DMS53 treated with DMSO at 0.1 percent for 48 hours (cell line): Measurements from ENCODE around the gene KIAA1143.
A peak's percentile ranks its signal among the peaks of the same experiment; 100 is the strongest.

ENCODE experiments used
- DNase-seq: peaks from one replicate; lab custom pipeline; 2025; ENCODE audit not compliant: unreplicated experiment; lab: John Stamatoyannopoulos, UW

KIAA1143 gene

DNA sequence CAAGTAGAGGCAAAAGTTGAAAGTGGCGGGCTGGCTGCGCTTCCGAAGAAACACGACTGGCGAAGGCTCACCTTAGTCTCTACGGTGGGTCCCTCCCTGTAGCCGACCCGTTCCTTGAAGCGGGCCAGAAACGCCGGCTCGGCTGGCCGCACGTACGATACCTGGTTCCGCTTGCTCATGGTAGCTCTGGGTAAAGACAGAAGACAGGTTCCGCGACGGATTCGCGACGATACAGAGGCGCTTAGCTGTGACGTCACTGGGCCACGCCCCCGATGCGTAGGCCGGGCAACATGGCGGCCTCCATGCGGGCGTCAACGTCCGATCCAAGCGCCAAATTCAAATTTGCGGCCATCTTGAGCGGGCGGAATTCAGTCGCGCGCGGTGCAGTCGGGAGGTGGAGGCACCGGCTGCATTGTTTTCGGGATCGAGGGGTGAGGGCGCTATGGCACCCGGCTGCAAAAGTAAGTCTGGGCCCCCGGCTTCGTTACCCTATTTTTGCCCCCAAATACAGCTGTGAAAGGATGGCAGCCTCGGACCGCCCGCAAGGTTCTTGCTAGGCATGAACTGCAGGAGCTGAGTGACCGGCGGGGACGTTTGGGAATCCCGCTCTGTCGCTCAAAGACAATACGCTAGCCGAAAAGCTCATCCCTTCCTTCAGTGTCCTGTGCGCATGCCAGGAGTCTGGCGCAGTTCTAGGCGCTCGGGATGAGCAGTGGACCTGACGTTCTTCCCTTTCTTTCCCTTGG is at the start of gene KIAA1143, which contains the start of gene KIF15:
Gene KIAA1143 (minus strand): TSS at position 196 of the 746 bp plus-strand sequence. CDS start 17 bp downstream, at position 179.
Gene KIF15 (plus strand): TSS at position 371 of the 746 bp plus-strand sequence. CDS start 72 bp downstream, at position 443.
- peak; percentile 53 for DNase-seq

DNA sequence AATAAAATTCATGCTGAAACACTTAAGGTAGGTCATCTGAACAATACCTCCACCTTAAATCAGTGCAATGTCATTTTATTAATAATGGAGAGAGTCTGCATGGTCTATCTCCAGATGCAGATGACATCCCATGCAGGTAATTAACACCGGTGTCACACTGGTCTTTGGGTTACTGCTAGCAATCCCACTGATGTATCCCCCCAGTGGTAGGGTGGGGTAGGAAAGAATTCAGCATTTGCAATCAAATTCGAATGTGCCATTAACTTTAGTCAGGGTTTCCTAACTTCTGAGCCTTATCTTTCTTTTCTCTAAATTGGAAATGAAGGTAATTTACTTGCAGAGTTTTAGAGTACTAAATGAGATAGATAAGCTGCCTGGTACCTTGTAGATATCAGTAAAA is 44.5 kb upstream of the KIAA1143 start:
- DNase-seq: no peak

- no peak for DNase-seq
Observed at GRCh38 chr3:44803298-44803697, 41.9 kb upstream of the KIAA1143 start.

GRCh38 chr3:44802011-44802410 is 40.6 kb upstream of the KIAA1143 start:
- DNase-seq: no peak

DNA sequence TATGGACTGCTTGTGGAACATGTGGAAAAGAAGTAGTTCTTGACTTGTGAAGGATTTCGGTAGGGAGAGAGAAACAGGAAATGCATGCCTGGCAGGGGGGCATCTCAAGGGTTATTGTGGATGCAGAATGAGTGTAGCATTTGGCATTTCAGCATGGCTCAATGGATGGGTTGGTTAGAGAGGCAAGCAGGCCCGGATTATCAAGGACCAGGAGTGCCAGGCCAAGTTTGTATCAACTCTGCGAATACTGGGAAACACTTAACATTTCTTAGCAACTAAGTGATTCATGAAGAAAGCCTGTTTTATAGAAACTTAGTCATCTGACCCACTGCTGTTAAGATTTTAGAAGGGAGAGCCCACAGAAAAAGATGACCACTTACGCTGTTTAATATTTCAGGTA is 33.8 kb upstream of the KIAA1143 start:
- no peak for DNase-seq

- DNase-seq: no peak
Observed at GRCh38 chr3:44782891-44783290, 21.5 kb upstream of the KIAA1143 start.

GRCh38 chr3:44772099-44772442 is 10.7 kb upstream of the KIAA1143 start:
- DNase-seq: no peak

- no peak for DNase-seq
Observed at GRCh38 chr3:44771424-44772098, 10.1 kb upstream of the KIAA1143 start.

DNA sequence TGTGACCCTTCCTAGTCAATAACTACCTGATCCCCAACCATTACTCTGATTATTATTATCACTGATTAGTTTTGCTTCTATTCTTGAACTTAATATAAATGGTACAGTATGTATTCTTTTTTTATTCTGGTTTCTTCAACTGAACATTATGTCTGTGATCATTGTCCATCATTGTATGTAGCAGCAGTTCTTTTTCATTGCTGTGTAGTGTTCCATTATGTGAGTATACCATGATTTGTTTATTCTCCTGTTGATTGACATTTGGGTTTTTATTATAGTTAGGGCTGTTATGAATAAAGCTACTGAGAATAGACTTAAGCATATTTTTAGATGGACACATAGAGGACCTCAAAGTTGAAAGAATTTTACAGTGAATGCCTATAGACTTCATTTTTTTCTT is 2.8 kb upstream of the KIAA1143 start:
- no peak for DNase-seq

DNA sequence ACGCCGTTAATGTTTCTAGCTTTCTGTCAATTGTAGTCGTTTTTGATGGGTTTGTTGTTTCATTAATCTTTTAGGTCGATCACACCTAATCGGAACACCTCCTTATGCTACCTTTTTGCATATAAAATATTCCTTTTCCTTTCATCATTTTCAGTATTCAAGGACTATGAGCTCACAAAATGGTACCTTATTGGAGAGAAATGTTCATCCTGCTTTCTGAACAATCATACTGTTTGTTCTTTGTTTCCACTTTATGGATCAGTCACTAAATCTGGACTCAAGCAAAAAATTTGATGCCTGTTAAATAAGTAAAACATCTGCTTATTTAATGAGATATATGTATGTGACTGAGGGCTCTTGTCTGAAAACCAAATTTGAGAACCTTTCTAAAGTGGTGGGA is 1.3 kb upstream of the KIAA1143 start:
- no peak for DNase-seq

DNA sequence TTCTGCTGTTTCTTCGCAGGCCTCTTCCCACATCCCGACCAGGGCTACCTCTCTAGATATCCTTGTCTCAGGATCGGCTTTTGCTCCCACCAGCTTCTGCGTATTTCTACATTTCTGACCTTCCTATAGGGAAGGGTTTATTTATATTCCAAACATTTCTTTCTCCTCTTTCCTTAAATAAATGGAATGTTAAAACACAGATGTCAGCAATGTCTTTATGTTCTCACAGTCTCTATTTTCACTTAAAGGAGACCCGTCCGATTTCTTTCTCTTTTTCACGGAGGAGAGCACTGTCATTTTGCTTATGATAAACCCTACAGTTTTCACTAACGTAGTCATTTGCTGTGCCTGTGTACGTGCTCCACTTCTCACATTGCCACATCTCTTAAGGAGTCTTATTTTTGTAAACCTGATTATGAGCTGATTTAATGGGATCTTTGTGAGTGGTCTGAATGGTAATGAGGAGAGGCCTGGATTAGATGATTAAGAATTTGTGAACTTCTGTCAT is 805 bp upstream of the KIAA1143 start:
- DNase-seq: no peak

DNA sequence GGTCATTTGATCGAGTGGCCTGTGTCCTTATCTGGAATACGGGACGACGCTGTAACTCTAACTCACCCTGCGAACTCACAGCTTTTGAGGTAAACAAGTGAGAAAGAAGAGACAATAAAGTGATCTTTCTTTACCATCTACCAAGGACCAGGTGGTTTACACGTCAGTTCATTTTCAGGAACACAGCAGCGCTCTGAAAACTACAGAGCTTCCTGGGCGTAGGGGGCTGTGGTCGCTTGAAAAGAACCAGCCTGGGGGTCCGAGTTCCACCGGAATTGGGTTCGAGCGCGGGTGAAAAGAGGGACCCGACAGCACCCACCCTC is 357 bp downstream of the KIAA1143 start:
- DNase-seq: no peak

GRCh38 chr3:44734646-44735168 is 26.7 kb downstream of the KIAA1143 start:
- no peak for DNase-seq

- peak; percentile 29 for DNase-seq
Observed at GRCh38 chr3:44729384-44729910, 32.0 kb downstream of the KIAA1143 start, which contains the start of gene ZNF501. TSS of gene ZNF501 (plus strand) at chr3:44729635. CDS start at chr3:44734422, 4,787 bp downstream.

GRCh38 chr3:44722103-44722401 is 39.4 kb downstream of the KIAA1143 start:
- DNase-seq: no peak

- no peak for DNase-seq
Observed at GRCh38 chr3:44721231-44722102, 40.0 kb downstream of the KIAA1143 start.

DNA sequence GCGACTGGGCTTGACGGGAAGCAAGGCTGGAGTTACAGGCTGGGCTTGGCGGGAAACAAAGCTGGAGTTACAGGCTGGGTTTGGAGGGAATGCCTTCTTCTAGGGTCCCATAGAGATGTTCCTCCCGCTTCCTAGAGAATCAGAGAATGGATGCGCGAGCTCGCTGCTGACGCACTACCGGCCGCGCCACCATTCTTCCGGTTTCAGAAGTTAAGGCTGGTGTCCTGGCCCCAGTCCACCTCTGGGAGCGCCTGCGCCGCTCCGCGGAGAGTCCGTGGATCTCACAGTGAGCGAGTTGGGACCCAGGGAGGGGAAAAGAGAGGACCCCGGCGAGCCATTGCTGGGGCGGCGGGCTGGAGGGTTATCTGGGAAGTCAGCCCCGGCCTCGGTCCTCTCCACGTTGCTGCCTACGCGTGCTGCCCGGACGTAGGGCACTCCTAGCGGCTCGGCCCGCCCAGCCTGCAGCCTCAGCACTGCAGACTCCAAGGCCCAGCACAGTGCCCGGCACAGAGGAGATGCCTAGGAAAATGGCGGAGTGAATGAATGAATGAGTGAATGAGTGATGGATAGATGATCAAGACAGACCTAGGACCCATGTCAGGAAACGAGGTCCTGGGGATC is 48.9 kb downstream of the KIAA1143 start, which contains the start of gene ZNF502:
Gene ZNF502 (plus strand): TSS at position 206 of the 621 bp plus-strand sequence. CDS start 7,602 bp downstream, outside the sequence.
- DNase-seq: peak; percentile 51
